GM10266 (cell line): ENCODE results near the gene LLGL2.

Source experiments
- DNase-seq: peaks from one replicate; pipeline ENCODE4 v3.0.0; 2012; ENCODE audit errors: extremely low spot score
- TF ChIP-seq, protein P1 (sequence below): IDR thresholded peaks from 2 replicates; pipeline ENCODE4 v1.5.1; 2012; ENCODE audit warnings: mild to moderate bottlenecking, low read depth; ENCODE audit not compliant: control insufficient read depth, insufficient read depth; ENCODE audit errors: missing control alignments

LLGL2 gene

DNA sequence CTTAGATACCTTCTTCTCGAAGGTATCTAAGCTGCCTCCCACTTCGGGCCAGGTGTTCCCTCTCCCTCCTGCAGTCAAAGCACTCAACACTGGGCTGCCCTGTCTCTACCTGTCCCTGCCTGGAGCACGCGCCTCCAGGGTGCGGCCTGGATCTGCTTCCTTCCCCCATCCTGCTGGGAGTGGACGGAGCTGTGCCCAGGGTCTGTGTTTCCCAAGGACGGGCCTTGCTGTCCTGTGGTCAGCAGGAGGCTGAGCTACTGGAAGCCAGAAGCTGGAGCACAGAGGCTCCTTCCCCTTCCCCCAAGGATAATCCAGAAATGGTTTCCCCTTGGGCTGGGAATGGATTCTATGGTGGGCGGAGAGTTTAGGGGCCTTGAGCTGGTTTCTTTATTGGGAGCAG is 16.7 kb downstream of the LLGL2 start:
- DNase-seq, result no peak
- TF ChIP-seq, protein P1, sequence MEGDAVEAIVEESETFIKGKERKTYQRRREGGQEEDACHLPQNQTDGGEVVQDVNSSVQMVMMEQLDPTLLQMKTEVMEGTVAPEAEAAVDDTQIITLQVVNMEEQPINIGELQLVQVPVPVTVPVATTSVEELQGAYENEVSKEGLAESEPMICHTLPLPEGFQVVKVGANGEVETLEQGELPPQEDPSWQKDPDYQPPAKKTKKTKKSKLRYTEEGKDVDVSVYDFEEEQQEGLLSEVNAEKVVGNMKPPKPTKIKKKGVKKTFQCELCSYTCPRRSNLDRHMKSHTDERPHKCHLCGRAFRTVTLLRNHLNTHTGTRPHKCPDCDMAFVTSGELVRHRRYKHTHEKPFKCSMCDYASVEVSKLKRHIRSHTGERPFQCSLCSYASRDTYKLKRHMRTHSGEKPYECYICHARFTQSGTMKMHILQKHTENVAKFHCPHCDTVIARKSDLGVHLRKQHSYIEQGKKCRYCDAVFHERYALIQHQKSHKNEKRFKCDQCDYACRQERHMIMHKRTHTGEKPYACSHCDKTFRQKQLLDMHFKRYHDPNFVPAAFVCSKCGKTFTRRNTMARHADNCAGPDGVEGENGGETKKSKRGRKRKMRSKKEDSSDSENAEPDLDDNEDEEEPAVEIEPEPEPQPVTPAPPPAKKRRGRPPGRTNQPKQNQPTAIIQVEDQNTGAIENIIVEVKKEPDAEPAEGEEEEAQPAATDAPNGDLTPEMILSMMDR, result no peak

DNA sequence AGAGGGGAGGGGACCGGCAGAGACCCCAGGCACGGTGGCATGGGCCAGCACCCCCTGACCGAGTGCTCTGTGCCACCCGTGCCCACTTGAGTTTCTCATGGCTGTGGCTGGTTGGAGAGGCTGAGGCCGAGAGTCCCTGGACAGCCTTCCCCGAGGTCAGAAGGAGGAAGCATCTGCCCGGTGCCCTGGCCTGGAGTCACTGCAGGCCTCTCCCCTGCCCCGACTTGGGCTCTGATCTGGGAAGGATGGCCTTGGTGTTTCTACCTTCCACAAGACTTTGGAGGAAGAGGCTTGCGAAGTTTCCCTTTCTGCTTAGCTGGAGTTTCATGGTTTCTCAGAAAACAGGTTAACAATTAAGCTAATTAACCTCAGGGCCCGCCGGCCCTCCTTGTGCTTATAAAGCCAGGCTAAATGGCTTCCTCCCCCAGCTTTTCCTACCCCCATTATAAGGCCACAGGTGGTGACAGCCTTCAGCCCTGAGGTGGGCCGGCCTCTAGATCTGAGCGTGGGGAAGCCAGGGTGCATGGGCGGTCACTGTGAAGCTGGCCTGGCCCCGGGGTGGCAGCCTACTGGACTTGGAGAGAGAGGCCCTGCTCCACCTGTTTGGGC is 17.3 kb downstream of the LLGL2 start:
- TF ChIP-seq, protein P1, result no peak
- DNase-seq, result no peak

DNA sequence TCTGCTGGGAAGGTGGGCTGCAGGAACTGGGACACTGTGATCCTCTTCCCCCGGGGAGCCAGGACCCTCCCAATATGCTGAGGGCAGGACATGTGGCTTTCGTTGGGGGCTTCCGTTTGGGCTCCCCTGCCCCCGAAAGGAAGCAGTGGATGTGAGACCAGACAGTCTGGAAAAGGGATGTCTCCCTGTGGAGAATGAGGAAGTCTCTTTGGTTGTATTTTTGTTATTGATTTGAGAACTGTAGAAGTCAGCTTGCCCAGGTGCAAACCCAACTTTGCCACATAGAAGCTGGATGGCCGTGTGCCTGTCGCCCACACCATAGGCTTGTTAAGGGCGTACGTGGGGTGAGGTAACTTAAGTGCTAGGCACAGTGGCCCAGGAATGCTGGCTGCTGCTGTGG is 18.8 kb downstream of the LLGL2 start:
- no peak for DNase-seq
- TF ChIP-seq, protein P1, result no peak

DNA sequence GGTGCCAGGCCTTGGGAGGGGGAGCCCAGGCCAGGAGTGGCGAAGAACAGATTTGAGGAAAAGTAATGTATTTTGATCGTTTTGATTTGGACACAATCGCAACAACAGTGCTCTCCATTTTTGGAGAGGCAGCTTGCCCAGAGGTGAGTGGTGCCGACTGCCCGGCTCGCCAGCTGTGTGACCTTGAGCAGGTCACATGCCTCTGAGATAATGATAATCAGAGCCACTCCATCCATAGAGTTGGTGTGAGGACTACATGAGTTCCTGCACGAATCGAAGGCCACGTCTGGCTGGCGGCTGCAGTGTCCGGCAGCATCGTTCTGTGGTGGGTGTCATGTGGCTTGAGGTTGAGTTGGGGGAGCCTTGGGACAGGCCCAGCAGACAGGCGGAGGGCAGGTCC is 20.7 kb downstream of the LLGL2 start:
- TF ChIP-seq, protein P1, result no peak
- no peak for DNase-seq

DNA sequence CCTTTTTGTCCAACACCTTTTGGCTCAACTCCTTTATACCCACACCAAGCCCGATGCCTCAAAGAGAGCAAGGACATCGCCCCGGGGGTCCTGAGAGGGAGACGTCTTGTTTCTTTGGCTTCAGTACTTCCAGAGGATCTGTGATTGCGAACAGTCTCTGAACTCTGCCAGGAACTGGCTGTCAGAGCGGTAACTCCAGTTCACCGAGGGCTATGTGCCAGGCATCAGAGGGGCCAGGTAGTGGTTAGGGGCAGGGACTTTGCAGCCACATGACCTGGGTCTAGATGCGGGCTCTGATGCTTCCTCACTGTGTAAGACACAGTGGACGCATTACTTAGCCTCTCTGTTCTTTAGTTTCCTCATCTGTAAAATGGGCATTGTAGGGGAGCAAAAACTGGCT is 21.6 kb downstream of the LLGL2 start:
- TF ChIP-seq, protein P1, result no peak
- DNase-seq, result no peak

DNA sequence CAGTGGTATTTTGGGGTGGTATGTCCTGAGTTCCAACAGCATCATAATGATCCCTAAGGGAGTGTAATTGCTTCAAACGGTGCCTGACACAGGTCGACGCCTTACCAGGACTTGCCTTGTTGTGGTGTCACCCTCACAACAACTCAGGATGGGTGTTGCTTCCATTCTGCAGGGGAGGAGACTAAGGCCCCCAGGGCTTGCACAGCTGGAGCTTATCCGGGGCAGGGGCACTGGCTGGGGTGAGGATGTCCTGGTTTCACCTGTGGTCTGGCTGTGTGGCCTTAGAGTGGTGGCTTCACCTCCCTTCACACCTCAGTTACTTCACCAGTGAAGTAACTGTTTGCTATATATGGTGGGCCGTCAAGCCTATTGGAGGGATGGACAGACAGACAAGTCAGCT is 23.3 kb downstream of the LLGL2 start:
- DNase-seq, result no peak
- TF ChIP-seq, protein P1, result no peak

DNA sequence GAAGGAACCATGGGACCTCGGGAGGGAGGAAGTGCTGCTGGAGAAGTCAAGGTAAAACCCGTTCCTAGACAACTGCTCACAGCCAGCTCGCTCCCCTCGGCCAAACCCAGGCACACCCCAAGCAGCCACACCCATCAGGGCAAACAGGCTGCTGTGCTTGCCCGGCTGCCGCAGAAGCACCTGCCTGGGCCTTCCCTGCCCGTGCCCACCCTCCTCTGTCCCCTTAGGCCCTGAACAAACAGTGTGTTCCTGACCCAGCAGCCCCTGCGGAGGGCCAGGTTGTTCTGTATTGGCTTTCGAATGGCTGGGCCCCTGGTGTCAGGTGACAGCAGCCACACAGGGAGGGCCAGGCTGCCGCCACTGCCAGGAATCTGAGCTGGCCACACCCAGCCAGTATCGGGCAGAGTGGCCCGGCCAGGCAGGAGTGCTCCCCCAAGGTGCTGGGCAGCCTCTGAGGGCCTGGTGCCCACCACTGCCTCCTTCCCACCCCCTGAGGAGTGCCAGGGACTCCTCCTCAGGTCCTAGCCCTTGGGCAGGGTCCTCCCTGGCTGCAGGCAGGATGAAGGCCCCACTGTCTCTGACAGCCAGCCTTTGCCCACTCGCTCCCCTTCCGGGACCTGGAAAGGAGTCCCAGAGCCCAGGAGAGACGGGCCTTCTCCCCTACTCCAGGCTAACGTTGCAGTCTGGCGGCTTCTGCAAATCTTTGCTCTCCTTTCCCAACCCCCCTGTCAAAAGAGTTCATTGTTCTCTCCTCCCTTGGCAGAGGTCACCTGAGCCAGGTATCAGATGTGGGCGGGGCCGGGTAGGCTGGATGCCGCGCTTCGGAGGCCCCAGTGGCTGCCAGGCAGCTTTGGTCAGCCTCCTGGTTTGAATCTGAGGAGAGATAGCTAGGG is 24.0 kb downstream of the LLGL2 start:
- DNase-seq, result no peak
- TF ChIP-seq, protein P1, result no peak
